DOHH2 (cell line): Measurements from ENCODE around the gene RNU7-1.

Experiments used
- H3F3A ChIP-seq: fragments of 200-600 bp; sonication (generic), shearing (Covaris generic); 2 replicates; pipeline ENCODE4 v1.6.0; 2016; ENCODE audit warnings: antibody characterized with exemption, mild to moderate bottlenecking; ENCODE audit not compliant: control insufficient read depth, insufficient read depth
- H3K27ac ChIP-seq: fragments of 200-600 bp; sonication (generic); 2 replicates; pipeline ENCODE4 v1.5.1; 2014; ENCODE audit warnings: low read depth, mild to moderate bottlenecking, low read length, moderate library complexity
- H3K27me3 ChIP-seq: fragments of 200-600 bp; sonication (generic); 2 replicates; pipeline ENCODE4 v1.6.1; 2014; ENCODE audit warnings: mild to moderate bottlenecking, low read length, mixed read lengths; ENCODE audit not compliant: control insufficient read depth
- H3K36me3 ChIP-seq: fragments of 200-600 bp; sonication (generic); 2 replicates; pipeline ENCODE4 v1.6.1; 2014; ENCODE audit warnings: mild to moderate bottlenecking, low read length, moderate library complexity, mixed read lengths; ENCODE audit not compliant: control insufficient read depth
- H3K4me1 ChIP-seq: fragments of 200-600 bp; sonication (generic); 2 replicates; pipeline ENCODE4 v1.6.1; 2014; ENCODE audit warnings: mild to moderate bottlenecking, low read length, mixed read lengths; ENCODE audit not compliant: control insufficient read depth
- H3K4me2 ChIP-seq: fragments of 200-600 bp; sonication (generic); 2 replicates; pipeline ENCODE4 v1.6.0; 2014; ENCODE audit warnings: mild to moderate bottlenecking, low read length, moderate library complexity
- H3K4me3 ChIP-seq: fragments of 200-600 bp; sonication (generic); 2 replicates; pipeline ENCODE4 v1.5.1; 2014; ENCODE audit warnings: mild to moderate bottlenecking, low read length, mixed read lengths
- H3K79me2 ChIP-seq: fragments of 200-600 bp; sonication (generic); 2 replicates; pipeline ENCODE4 v1.6.1; 2014; ENCODE audit warnings: mild to moderate bottlenecking, low read length, mixed read lengths; ENCODE audit not compliant: control insufficient read depth
- H3K9me2 ChIP-seq: fragments of 200-600 bp; sonication (generic); replicated peaks from 2 replicates; pipeline ENCODE4 v1.6.1; 2014; ENCODE audit warnings: mild to moderate bottlenecking, low read length, mixed read lengths; ENCODE audit not compliant: control insufficient read depth
- H3K9me3 ChIP-seq: fragments of 200-600 bp; sonication (generic); 2 replicates; pipeline ENCODE4 v1.6.1; 2014; ENCODE audit warnings: antibody characterized with exemption, low read length, mixed read lengths; ENCODE audit not compliant: control insufficient read depth, insufficient read depth
- H4K20me1 ChIP-seq: fragments of 200-600 bp; sonication (generic); 2 replicates; pipeline ENCODE4 v1.6.0; 2014; ENCODE audit warnings: low read depth, mild to moderate bottlenecking, antibody characterized with exemption, low read length, moderate library complexity; ENCODE audit not compliant: control insufficient read depth, insufficient read depth
- CTCF ChIP-seq: fragments of 200-600 bp; sonication (generic); IDR thresholded peaks from one replicate; pipeline ENCODE4 v1.5.1; 2014; ENCODE audit warnings: antibody characterized with exemption, mild to moderate bottlenecking, low read depth, low read length; ENCODE audit not compliant: poor library complexity, severe bottlenecking
- EZH2phosphoT487 ChIP-seq: fragments of 200-600 bp; sonication (generic); IDR thresholded peaks from 2 replicates; pipeline ENCODE4 v1.6.1; 2017; ENCODE audit warnings: borderline replicate concordance, mild to moderate bottlenecking, antibody characterized with exemption, low read length, moderate library complexity, mixed read lengths

RNU7-1 gene

GRCh38 chr12:6938353-6939190 lies 5.0 kb upstream of the RNU7-1 start:
- no peaks in the 10 kb centered on the region; the same call in none of the 2 replicates for H3K36me3 ChIP-seq

GRCh38 chr12:6939191-6939540 lies 4.5 kb upstream of the RNU7-1 start:
- Histone ChIP-seq H3K27me3 (no peaks in the 10 kb centered on the region), H3K4me3 (no peak overlapping the region), H4K20me1 (no peaks in the 10 kb centered on the region), H3F3A (peaks cover 6% of the 10 kb centered on the region), H3K4me2 (no peak overlapping the region), H3K9me2 (no peaks in the 10 kb centered on the region), H3K9me3 (no peaks in the 10 kb centered on the region), H3K4me1 (peaks cover 32% of the 10 kb centered on the region), H3K36me3 (no peaks in the 10 kb centered on the region; the same call in none of the 2 replicates), H3K27ac (no peak overlapping the region), H3K79me2 (peaks cover 14% of the 10 kb centered on the region)
- TF ChIP-seq CTCF (no peak), EZH2phosphoT487 (no peak)

More at GRCh38 chr12:6938353-6939190, 5.0 kb upstream of the RNU7-1 start:
- Histone ChIP-seq H3K4me2 (peak overlapping the region; percentile 49), H3K9me3 (no peaks in the 10 kb centered on the region), H3K27ac (no peak overlapping the region), H3F3A (0 out of 2 replicates have a peak, but pooled peaks cover under 1% of the 10 kb centered on the region), H3K4me1 (peaks cover 26% of the 10 kb centered on the region), H3K9me2 (no peaks in the 10 kb centered on the region), H4K20me1 (no peaks in the 10 kb centered on the region), H3K4me3 (peak overlapping the region; percentile 88), H3K27me3 (no peaks in the 10 kb centered on the region), H3K79me2 (peaks cover 14% of the 10 kb centered on the region)
- TF ChIP-seq CTCF, result peak; percentile 5
- TF ChIP-seq EZH2phosphoT487, result no peak

GRCh38 chr12:6941267-6941666 lies 2.3 kb upstream of the RNU7-1 start:
- no peak overlapping the region for H3K27ac ChIP-seq
- no peaks in the 10 kb centered on the region for H3K27me3 ChIP-seq
- TF ChIP-seq CTCF (no peak), EZH2phosphoT487 (no peak)
- H3K4me3 ChIP-seq, result no peak overlapping the region
- H3K79me2 ChIP-seq, result peaks cover 14% of the 10 kb centered on the region
- no peaks in the 10 kb centered on the region for H3K9me2 ChIP-seq
- H4K20me1 ChIP-seq, result no peaks in the 10 kb centered on the region
- H3K9me3 ChIP-seq, result no peaks in the 10 kb centered on the region
- H3F3A ChIP-seq, result peaks cover 9% of the 10 kb centered on the region
- H3K4me1 ChIP-seq, result peaks cover 47% of the 10 kb centered on the region
- no peak overlapping the region for H3K4me2 ChIP-seq
- H3K36me3 ChIP-seq, result no peaks in the 10 kb centered on the region; the same call in 1 of the 2 replicates
